GM06990 (cell line): ENCODE data around the gene ZFYVE28.
A peak's percentile ranks its signal among the peaks of the same experiment; 100 is the strongest.

ENCODE experiments used
- DNase-seq: peaks from one replicate; pipeline ENCODE4 v3.0.0-alpha.2; 2011; ENCODE audit not compliant: insufficient read length; ENCODE audit errors: extremely low read depth
- H3K27me3 ChIP-seq: replicated peaks from 2 replicates; pipeline ENCODE4 v1.6.0; 2011; ENCODE audit warnings: low read length; ENCODE audit not compliant: control insufficient read depth, insufficient read depth
- H3K36me3 ChIP-seq: 2 replicates; pipeline ENCODE4 v1.5.1; 2011; ENCODE audit warnings: low read length; ENCODE audit not compliant: control insufficient read depth, insufficient read depth
- H3K4me3 ChIP-seq: replicated peaks from 2 replicates; pipeline ENCODE4 v1.5.1; 2011; ENCODE audit warnings: low read depth, mild to moderate bottlenecking, control low read depth, low read length
- TF ChIP-seq, protein P1 (sequence below): IDR thresholded peaks from 2 replicates; pipeline ENCODE4 v1.5.1; 2011; ENCODE audit warnings: low read length, control low read depth, mild to moderate bottlenecking, inconsistent platforms; ENCODE audit not compliant: insufficient read depth, poor library complexity, severe bottlenecking

ZFYVE28 gene

DNA sequence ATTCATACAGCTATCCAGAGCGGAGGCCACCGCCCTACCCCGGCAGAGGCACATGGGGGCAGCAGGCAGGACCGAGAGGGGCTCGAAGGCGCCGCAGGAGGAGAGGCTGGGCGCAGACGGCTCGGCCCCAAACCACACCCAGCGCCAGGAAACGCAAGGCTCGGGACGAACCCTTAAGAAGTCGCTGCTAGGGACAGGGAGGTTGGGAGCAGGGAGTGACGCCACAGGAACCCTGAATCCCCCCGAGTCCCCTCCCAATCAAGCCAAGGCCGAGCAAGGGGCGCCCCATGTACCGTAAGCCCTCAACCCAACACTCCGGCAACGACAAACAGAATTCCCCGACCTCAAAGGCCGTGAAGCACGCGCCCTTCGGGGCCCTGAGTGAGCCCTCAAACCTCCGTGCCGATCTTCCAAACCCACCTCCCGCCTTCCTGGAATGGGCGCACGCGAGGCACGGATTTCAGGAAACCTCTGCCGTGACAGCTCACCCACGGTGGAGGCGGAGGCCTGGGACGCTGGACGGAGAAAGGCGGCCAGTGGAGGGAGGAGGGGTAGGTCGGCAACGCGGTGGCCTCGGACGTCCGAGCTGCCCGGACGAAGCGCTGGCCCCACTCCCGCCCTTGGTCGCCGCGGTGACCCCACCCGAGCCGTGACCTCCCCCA lies 1.8 kb downstream of the ZFYVE28 start:
- peak; percentile 31 for DNase-seq
- peaks cover 5% of the 10 kb centered on the region for H3K27me3 ChIP-seq
- no peaks in the 10 kb centered on the region for H3K36me3 ChIP-seq
- TF ChIP-seq, protein P1, sequence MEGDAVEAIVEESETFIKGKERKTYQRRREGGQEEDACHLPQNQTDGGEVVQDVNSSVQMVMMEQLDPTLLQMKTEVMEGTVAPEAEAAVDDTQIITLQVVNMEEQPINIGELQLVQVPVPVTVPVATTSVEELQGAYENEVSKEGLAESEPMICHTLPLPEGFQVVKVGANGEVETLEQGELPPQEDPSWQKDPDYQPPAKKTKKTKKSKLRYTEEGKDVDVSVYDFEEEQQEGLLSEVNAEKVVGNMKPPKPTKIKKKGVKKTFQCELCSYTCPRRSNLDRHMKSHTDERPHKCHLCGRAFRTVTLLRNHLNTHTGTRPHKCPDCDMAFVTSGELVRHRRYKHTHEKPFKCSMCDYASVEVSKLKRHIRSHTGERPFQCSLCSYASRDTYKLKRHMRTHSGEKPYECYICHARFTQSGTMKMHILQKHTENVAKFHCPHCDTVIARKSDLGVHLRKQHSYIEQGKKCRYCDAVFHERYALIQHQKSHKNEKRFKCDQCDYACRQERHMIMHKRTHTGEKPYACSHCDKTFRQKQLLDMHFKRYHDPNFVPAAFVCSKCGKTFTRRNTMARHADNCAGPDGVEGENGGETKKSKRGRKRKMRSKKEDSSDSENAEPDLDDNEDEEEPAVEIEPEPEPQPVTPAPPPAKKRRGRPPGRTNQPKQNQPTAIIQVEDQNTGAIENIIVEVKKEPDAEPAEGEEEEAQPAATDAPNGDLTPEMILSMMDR: no peak
- H3K4me3 ChIP-seq: peak overlapping the region; percentile 49

DNA sequence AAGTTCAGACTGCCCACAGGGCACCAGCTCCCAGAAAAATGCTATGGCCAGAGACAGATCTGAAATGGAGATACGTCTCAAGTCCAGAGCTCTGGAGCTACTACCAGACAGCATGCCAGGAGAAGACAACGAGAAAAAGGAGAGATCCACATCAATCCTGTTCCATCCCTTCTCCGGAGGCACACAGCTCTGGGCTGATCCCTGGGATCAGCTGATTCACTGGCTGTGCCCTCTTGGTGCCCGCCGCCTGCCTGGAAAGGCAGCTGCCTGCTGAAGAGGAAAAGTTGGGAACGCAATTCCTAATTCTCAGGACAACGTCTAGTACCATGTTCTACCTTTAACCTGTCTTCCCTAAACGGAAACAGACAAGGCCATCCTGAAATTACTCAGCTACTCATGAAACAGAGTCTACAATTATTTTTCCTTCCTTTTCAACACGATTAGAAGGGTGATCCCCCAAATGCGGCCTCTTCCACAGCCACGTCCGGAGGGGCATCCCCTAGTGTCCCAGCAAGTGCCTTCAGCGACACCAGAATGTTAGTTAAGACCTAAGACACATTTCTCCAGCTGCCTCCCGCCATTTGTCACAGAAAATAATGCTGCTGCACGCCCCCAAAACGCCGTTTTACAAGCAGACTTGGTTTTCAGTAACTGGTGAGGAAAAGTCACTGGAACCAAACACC lies 2.4 kb downstream of the ZFYVE28 start:
- TF ChIP-seq, protein P1: no peak
- H3K27me3 ChIP-seq: peaks cover 5% of the 10 kb centered on the region
- no peak for DNase-seq
- no peaks in the 10 kb centered on the region for H3K36me3 ChIP-seq
- H3K4me3 ChIP-seq: peak overlapping the region; percentile 49; the same call in 1 of the 2 replicates

DNA sequence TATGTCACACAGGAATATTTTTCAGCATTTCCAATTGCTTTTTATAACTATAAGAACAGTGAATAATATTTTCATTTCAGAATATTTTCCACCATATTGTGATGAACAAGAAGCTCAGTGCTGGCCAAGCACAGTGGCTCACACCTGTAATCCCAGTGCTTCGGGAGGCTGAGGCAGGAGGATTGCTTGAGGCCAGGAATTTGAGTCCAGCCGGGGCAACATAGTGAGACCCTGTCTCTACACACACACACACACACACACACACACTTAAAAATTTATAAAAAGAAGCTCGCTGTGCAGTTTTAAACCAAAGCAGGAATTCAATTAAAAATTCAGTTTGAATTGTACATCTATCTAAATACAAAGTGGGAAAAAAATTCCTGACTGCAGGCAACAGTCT lies 3.2 kb downstream of the ZFYVE28 start:
- Histone ChIP-seq H3K36me3 (no peaks in the 10 kb centered on the region), H3K27me3 (peaks cover 4% of the 10 kb centered on the region), H3K4me3 (no peak overlapping the region)
- TF ChIP-seq, protein P1: no peak
- no peak for DNase-seq

DNA sequence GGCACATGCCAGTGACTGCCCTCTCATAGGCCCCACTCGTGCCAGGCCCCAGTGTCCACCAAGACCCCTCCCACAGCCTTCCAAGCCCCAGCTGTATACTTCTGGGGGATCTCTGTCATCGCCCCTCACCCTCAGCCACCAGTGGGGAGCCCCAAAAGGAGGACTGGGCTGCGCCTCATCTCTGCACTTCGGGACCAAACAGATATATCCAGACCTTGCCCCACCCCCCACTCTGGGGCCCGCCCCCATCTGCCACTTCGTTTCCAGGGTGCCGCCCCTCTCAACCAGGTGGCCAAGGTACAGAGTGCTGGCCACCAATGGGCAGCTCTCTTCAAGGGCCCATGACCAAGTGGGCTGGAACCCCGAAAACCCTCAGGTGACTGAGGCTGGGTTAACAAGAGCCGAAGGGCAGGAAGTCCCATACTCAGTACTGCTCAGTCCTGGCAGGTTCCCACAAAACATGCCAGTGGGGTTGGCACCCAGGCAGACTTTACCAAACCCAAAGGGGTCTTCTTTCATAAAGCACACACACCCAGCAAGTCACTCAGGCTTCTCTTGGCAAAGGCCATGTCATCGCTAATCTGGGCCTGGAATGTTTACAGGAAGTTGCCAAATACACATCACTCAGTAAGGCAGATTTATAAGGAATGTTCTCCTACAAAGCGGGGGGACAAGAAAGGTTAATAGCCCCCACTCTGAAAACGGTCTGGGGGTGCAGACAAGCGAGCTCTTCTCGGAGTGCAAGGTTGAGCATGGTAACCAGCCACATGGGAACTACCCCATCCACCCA lies 4.4 kb downstream of the ZFYVE28 start:
- DNase-seq: no peak
- TF ChIP-seq, protein P1: no peak
- peak overlapping the region; percentile 44 for H3K4me3 ChIP-seq
- H3K36me3 ChIP-seq: no peaks in the 10 kb centered on the region
- peaks cover 2% of the 10 kb centered on the region for H3K27me3 ChIP-seq

DNA sequence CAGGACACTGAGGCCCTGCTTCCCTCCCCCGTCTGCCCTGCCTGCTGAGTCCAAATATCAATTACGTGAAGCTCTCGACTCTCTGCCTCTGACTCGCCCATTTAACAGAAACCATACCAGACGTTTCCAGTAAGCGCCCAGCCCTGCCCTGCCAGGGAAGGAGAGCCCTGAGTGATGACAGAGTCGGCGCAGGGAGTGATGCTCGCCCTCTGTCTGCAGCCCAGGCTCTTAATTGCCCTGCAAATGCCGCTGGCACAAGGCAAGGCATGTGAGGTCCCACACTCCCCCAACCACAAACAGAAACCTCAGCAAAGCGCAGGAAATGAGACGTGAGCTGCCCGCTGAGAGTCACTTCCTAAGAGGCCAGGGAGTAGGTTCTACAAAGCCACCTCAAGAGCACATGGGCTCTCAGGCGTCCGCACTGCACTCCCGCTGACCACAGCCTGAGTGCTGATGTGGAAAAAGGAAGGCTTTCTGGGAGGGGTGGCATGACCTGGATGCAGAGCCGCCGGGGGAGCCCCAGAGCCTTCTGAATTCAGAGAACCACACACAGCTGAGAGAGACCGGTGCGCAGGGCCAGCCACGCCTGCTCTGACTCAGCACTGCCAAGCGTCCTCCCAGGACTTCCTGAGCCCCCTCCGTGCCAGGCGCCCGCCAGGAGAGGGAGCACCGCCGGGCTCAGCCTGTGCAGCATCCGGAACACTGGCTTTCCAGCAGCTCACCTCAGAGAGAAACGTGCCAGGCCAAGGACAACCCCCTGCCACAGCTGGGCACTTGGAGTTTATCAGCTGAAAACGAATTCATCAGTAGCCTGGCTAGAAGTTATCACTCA lies 5.3 kb downstream of the ZFYVE28 start:
- peak; percentile 84 for DNase-seq
- TF ChIP-seq, protein P1: peak; percentile 44
- Histone ChIP-seq H3K4me3 (peak overlapping the region; percentile 44), H3K36me3 (no peaks in the 10 kb centered on the region), H3K27me3 (peaks cover 2% of the 10 kb centered on the region)
